GM12878 (cell line): ENCODE results near the gene RANBP9. TPM values are rescaled to one million over a fixed set of nuclear protein-coding genes. Genes with fewer than 3 reads are reported as not detected.

Source experiments
- ATAC-seq: fragments of 200-7000 bp; cut with Tn5 transposase; 3 replicates; pipeline ENCODE4 v1.9.1; 2020; ENCODE audit warnings: mild to moderate bottlenecking, moderate library complexity
- BruUV-seq: library from RNA; stranded (reverse); fragments of 400-500 nt; replicated peaks from 2 replicates; lab custom pipeline; 2021; lab: Mats Ljungman, UMichigan
- CTCF ChIA-PET: fragments of 300-600 bp; sonication (Branson Sonifier 250); formaldehyde crosslinking; extraction: SDS; loops from one replicate; lab custom pipeline; 2021; ENCODE audit warnings: inconsistent platforms; lab: Yijun Ruan, JAX
- POLR2A ChIA-PET: fragments of 350-600 bp; formaldehyde crosslinking; extraction: SDS; loops from one replicate; lab custom pipeline; 2021; ENCODE audit warnings: inconsistent platforms; lab: Charles Lee
- RAD21 ChIA-PET: fragments of 300-600 bp; sonication (Branson Sonifier 250); formaldehyde crosslinking; loops from one replicate; lab custom pipeline; 2023; ENCODE audit warnings: antibody characterized with exemption; ENCODE audit not compliant: unreplicated experiment; lab: Charles Lee
- SMC1A ChIA-PET: fragments of 300-600 bp; sonication (Branson Sonifier 250); formaldehyde crosslinking; loops from one replicate; lab custom pipeline; 2023; ENCODE audit not compliant: unreplicated experiment, uncharacterized antibody; lab: Charles Lee
- DNase-seq: peaks from one replicate; pipeline ENCODE4 v3.0.0-alpha.2; 2011; ENCODE audit warnings: low read depth, low spot score
- FAIRE-seq: peaks from 3 replicates; lab custom pipeline; 2011; peaks lifted over from hg19 to GRCh38; lab: Jason Lieb, UNC
- H2AFZ ChIP-seq: 2 replicates; pipeline ENCODE4 v1.6.0; 2011; ENCODE audit warnings: low read depth, low read length, control low read depth; ENCODE audit not compliant: control insufficient read depth
- H3K27ac ChIP-seq: 2 replicates; pipeline ENCODE4 v1.5.1; 2011; ENCODE audit warnings: control low read depth; ENCODE audit not compliant: control insufficient read depth, insufficient read depth
- H3K27me3 ChIP-seq, 2 experiments: replicated peaks in 1 of 2; 2 replicates each; pipeline versions ENCODE4 v1.6.0 to v1.6.1; 2011; ENCODE audit warnings: low read length in 1 of 2; ENCODE audit not compliant: control insufficient read depth in 2 of 2, insufficient read depth in 2 of 2
- H3K36me3 ChIP-seq, 2 experiments: 2 replicates each; pipeline ENCODE4 v1.5.1; 2011; ENCODE audit warnings: low read length in 1 of 2; ENCODE audit not compliant: control insufficient read depth in 2 of 2, insufficient read depth in 2 of 2
- H3K4me1 ChIP-seq: 2 replicates; pipeline ENCODE4 v1.6.1; 2011; ENCODE audit warnings: mild to moderate bottlenecking, low read length, moderate library complexity, mixed read lengths; ENCODE audit not compliant: control insufficient read depth, insufficient read depth
- H3K4me2 ChIP-seq: 2 replicates; pipeline ENCODE4 v1.6.0; 2011; ENCODE audit warnings: control low read depth; ENCODE audit not compliant: control insufficient read depth, insufficient read depth
- H3K4me3 ChIP-seq: fragments of 200-600 bp; sonication (generic); 2 replicates; pipeline ENCODE4 v1.5.1; 2016
- H3K79me2 ChIP-seq: 2 replicates; pipeline ENCODE4 v1.6.0; 2011; ENCODE audit warnings: low read length; ENCODE audit not compliant: control insufficient read depth, insufficient read depth
- H3K9ac ChIP-seq: 2 replicates; pipeline ENCODE4 v1.8.0; 2011; ENCODE audit warnings: low read length, control low read depth, mixed read lengths; ENCODE audit not compliant: control insufficient read depth, insufficient read depth
- H3K9me3 ChIP-seq: replicated peaks from 3 replicates; pipeline ENCODE4 v1.5.1; 2011; ENCODE audit warnings: mild to moderate bottlenecking, low read length; ENCODE audit not compliant: control insufficient read depth, insufficient read depth
- H4K20me1 ChIP-seq: 2 replicates; pipeline ENCODE4 v1.6.0; 2011; ENCODE audit not compliant: control insufficient read depth, insufficient read depth
- BACH1 ChIP-seq: fragments of 450-650 bp; IDR thresholded peaks from 2 replicates; pipeline ENCODE4 v1.6.1; 2017; ENCODE audit warnings: mild to moderate bottlenecking, borderline replicate concordance
- GATAD2B ChIP-seq: fragments of 450-650 bp; conservative IDR thresholded peaks from 2 replicates; pipeline ENCODE4 v1.6.1; 2017; ENCODE audit warnings: low read depth, mild to moderate bottlenecking, moderate library complexity
- JUNB ChIP-seq: IDR thresholded peaks from 2 replicates; pipeline ENCODE4 v1.6.1; 2016; ENCODE audit warnings: antibody characterized with exemption, mild to moderate bottlenecking
- NBN ChIP-seq: fragments of 450-650 bp; IDR thresholded peaks from 2 replicates; pipeline ENCODE4 v1.6.1; 2016
- NR2C2 ChIP-seq: IDR thresholded peaks from 2 replicates; pipeline ENCODE4 v1.6.1; 2011; ENCODE audit warnings: borderline replicate concordance, low read depth; ENCODE audit not compliant: control insufficient read depth, insufficient read length
- NR2F1 ChIP-seq: fragments of 450-650 bp; conservative IDR thresholded peaks from 2 replicates; pipeline ENCODE4 v1.6.1; 2017; ENCODE audit warnings: mild to moderate bottlenecking
- SIN3A ChIP-seq: IDR thresholded peaks from 2 replicates; pipeline ENCODE4 v1.6.1; 2012; ENCODE audit warnings: low read depth, low read length, improper control_type of control experiment
- WGBS: methylation state at CpG from one replicate; pipeline ENCODE4 v1.1.6; 2016; ENCODE audit warnings: low lambda C conversion rate; ENCODE audit not compliant: insufficient replicate concordance, insufficient coverage; ENCODE audit errors: missing lambda C conversion rate; 5-methylcytosine and 5-hydroxymethylcytosine counted together
- in situ Hi-C: fragments of 300-500 bp; cut with MboI; formaldehyde crosslinking; loops from 9 replicates; pipeline ENCODE4 v1.14.3; 2018; ENCODE audit warnings: mixed read lengths
- intact Hi-C: fragments of 100-400 bp; cut with micrococcal nuclease; formaldehyde crosslinking; loops from one replicate; pipeline ENCODE4 v1.14.2; 2022; ENCODE audit not compliant: unreplicated experiment
- polyA plus RNA-seq, 11 experiments: library from polyadenylated mRNA; depleted of rRNA in 4 of 11; unstranded in 6 of 11; stranded (reverse) in 5 of 11; fragments of >200 nt; fragmentation: Nextera tagmentation in 4 of 11; fragmentation: Illumina TruSeq in 1 of 11; extraction: Ambion mirVana in 4 of 11; extraction: Trizol in 1 of 11; gene quantifications; 1 replicate in 1 of 11; 2 replicates in 10 of 11; pipeline versions ENCODE4 v1.2.1 to v1.2.3, GENCODE V29; 2011 to 2016; ENCODE audit warnings: inconsistent platforms in 2 of 11, missing spikeins in 2 of 11, low read depth in 1 of 11
- total RNA-seq, 4 experiments: library from RNA; depleted of rRNA in 3 of 4; stranded (reverse); fragments of >200 nt in 3 of 4; fragmentation: Illumina TruSeq in 1 of 4; extraction: Trizol in 1 of 4; gene quantifications; 2 replicates each; pipeline versions ENCODE4 v1.2.1 to v1.2.3, GENCODE V29; 2013 to 2021

RANBP9 gene
- total and polyA plus RNA-seq, 10 of the 15 experiments (the other 5 are each of a cell fraction or from before 2014, with no cell fraction given): 3.7 to 43.1 (median 16.2) TPM

GRCh38 chr6:13668291-13668928 is 43.2 kb downstream of the RANBP9 start:
- TF ChIP-seq JUNB (peak; percentile 23; the same call in 1 of the 2 replicates), SIN3A (no peak), GATAD2B (no peak), NBN (peak; percentile 58; the same call in 1 of the 2 replicates), NR2C2 (no peak), NR2F1 (peak; percentile 37; the same call in 1 of the 2 replicates), BACH1 (peak; percentile 90; the same call in 1 of the 2 replicates)
- H3K9ac ChIP-seq: no peak overlapping the region
- POLR2A ChIA-PET: interaction anchor here (0.5 to 1.2 kb wide), 2 partner anchors 12 to 37 kb away, joined by 3 read pairs; no protein-coding TSS in a partner anchor

More at GRCh38 chr6:13668291-13668928, 43.2 kb downstream of the RANBP9 start:
- Histone ChIP-seq H3K4me1 (0 out of 2 replicates have a peak, but pooled peaks cover 3% of the 10 kb centered on the region), H3K4me3 (no peak overlapping the region), H3K79me2 (peaks cover 56% of the 10 kb centered on the region), H3K4me2 (peak overlapping the region; percentile 23; the same call in 1 of the 2 replicates), H3K36me3 (no peaks in the 10 kb centered on the region), H3K27ac (peak overlapping the region; percentile 52), H3K9me3 (no peaks in the 10 kb centered on the region; the same call in 1 of the 3 replicates), H3K27me3 (no peaks in the 10 kb centered on the region), H4K20me1 (no peaks in the 10 kb centered on the region), H2AFZ (no peak overlapping the region)
- CTCF ChIA-PET: interaction anchor here (0.6 to 1.6 kb wide), 3 partner anchors 52 to 481 kb away, joined by 3 to 4 read pairs (median 3); partner anchors contain the start of gene NOL7
- peak; percentile 89 for ATAC-seq
- in situ Hi-C loops: no loop called here
- peak; percentile 49 for DNase-seq
- peak; percentile 35 for FAIRE-seq
- WGBS: 13% methylated on average over 2 of the region's 2 CpGs
- RAD21 ChIA-PET: interaction anchor here (1.0 to 1.3 kb wide), 2 partner anchors 41 to 126 kb away, joined by 3 to 4 read pairs; no protein-coding TSS in a partner anchor
- BruUV-seq: no TSS peak
- SMC1A ChIA-PET: interaction anchor here (1.1 to 5.4 kb wide), 4 partner anchors 12 to 52 kb away, joined by 3 to 32 read pairs (median 5); no protein-coding TSS in a partner anchor
- intact Hi-C loops: no loop called here
